ENCODE data around the gene FNDC3B.
A peak's percentile ranks its signal among the peaks of the same experiment; 100 is the strongest.
"Not testable (repeated sequence)": the region's sequence is repeated elsewhere in the genome, so short reads cannot be mapped to it uniquely, and the experiment has no call there.

FNDC3B gene

DNA sequence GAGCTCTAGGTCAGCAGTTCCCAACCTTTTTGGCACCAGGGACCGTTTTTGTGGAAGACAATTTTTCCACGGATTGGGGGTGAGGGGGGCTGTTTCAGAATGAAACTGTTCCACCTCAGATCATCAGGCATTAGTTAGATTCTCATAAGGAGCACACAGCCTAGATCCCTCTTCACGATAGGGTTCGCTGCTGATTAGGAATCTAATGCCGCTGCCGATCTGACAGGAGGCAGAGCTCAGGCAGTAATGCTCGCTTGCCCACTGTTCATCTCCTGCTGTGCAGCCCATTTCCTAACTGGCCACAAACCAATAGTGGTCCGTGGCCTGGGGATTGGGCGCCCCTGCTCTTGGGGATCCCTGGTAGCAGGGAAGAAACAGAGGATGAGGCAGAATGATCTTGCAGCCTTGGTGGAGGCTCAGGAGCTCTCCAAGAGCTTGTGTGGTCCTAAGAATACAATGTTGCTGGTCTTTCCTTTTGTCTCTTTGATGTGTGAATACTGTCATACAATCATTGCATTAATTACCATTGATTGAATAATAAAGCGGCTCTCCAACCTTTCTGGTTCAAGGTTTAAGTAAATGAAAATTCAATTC is 183.2 kb downstream of the FNDC3B start:
- DNase-seq: no peak

DNA sequence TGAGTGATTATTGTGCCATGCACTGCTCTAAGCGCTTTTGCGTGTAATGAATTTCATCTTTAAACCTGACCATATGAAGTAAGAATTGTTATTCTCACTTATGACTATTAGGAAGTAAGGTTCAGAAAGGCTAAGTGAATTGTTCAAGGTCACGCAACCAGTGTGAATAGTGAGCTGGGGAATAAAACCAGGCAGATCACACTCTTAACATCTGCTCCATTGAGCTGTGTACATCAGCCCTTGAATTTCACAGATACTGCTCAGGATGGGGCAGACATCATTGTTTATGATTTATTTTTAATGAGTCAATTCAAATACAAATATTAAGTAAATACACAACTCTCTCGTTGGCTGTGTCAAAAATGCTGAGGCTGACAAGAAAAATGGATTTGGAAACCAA is 184.5 kb downstream of the FNDC3B start:
- DNase-seq: no peak

DNA sequence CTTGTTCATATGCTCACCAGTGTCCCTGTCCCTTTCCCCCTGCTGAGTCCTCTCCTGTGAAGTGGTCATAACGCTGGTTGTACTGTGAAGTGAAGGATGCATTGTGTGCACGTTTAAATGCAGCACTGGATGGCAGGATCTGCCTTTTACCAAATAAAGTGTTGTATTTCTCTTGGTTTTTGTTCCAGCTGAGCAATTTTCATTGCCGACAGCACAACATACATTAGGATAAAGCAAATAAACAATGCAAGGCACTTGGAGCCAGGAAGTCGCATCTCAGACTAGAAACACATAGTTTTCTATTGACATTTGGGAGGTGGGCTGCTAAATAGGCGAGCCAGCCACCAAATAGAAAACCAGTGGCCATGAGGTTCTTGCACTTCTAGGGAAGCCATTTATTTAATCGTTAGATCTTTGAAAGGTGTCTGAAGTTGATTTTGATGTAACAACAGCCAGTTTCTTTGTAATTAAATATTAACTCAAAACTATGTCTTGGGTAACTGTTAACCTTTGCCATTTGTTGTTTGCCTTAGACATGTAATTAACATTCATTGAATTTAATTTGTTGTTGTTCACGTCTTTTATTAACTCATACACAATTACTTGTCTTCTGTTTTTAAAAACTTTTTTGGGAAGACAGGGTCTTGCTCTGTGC is 185.3 kb downstream of the FNDC3B start:
- peak; percentile 88 for DNase-seq

DNA sequence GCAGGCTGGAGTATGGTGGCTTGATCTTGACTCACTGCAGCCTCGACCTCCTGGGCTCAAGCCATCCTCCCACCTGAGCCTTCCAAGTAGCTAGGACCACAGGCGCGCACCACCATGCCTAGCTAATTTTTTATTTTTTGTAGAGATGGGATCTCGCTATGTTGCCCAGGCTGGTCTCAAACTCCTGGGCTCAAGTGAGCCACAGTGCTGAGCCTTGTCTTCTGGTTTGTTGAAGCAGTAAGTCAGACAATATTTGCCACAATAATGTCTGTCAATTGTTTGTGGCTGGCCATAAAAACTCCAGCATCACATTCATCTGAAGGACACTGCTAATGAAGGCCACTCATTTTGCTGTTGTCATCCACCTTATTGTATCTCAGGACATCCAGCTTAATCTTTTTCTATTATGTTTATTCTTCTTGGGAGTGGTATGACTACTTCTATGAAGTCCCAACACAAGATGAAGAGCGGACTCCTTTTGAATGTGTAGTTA is 185.9 kb downstream of the FNDC3B start:
- DNase-seq: no peak

DNA sequence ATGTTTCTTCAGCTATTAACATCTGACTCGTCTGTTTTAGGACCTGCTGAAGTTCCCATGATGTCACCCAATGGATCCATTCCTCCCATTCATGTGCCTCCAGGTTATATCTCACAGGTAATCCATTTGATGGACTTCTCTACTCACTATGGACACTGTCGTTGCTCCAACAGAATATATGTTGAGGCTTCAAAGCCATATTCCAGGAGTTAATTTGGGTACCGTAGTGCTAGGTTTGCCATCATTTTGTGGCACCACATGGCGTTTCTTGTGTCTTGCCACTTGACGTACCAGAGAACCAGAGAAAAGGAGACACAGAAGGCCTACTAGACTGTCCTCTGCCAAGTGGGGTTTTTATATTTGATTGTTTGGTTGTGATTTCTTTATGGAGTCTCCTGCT is 187.5 kb downstream of the FNDC3B start:
- no peak for DNase-seq

DNA sequence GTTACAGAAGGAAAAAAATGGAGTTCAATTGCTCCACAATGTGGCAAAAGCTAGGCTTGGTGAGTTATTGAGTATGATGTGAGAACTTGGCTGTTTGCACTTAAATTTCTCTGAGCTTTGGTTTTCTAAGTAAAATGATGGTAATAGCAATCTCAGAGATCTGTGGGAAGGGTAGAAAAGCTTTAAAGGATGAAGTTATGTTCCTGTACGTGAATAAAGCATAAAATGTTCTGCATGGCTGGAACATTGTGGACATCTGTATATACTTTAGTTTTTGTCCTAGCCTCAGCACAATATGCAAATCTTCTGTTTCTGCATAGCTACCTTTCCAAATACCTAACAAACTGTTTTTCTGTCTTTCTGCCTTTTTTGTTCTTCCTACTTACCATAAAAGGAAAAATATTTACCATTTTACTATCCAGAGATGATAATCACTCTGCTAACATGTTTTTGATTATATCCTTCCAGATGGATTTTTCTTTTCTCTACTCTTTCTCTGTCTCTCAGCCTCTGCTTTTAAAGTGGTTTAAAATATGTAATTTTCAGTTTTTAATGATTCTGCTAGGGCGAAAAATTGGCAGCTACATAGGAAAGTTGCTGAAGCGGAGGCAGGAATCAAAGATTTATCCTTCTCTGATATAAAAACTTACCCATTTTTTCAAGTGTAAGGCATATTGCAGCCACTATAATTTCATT is 188.1 kb downstream of the FNDC3B start:
- DNase-seq: no peak

DNA sequence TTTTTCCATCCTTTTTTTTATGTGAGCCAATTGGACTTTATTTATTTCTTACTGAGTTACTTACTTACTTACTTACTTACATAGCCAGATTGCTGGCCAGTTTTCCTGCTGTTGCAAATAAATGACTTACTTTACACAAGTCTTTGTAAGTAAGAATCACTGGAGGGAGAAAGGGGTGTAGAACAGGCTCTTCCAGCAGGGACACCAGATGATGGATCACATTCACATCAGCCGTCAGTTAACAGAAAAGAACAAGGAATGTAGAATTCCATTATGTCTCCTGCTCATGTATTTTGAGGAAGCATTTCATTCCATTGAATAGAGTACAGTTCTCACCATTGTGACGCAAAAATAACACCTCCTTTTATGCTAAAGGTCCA is 188.6 kb downstream of the FNDC3B start:
- no peak for DNase-seq

DNA sequence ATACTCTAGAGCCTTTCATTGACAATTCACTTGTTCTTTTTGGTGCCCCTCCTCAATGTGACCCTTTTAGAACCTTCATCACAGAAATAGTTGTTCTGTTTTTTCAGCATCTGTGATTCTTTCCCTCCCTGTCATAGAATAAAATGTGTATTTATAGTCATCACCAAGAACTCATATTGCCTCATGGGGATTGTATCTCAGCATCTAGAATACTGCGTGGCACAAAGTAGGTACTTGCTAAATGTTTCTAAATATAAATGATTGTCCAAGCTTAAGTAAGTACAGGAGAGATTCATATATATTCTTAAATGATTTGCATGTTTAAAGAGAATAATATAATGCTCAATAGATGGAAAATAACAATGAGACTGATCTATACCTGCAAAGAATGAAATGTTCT is 190.1 kb downstream of the FNDC3B start:
- no peak for DNase-seq

DNA sequence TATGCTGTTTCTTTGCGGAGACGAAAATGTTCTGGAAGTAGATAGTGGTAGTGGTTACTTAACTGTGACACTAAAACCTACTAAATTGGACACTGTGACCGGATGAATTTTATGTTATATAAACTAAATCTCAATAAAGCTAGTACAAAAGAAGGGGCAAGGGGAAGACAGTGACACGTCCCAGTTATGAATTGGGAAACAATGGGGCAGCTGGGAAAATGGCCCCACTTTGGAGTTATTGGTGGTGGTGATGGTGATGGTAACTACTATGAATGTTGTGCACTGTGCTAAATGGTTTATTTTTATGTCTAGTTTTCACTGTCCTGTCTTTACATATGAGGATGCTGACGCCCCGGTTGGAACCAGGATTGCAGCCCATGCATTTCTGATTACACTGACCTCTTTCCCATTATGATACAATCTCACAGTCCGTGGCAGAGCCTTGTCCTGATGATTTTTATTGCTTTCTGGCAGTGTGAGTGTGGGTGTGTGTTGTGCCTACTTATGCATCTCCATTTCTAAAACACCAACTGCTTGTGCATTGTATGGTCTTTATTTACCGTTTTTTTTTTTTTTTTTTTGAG is 192.0 kb downstream of the FNDC3B start:
- no peak for DNase-seq

DNA sequence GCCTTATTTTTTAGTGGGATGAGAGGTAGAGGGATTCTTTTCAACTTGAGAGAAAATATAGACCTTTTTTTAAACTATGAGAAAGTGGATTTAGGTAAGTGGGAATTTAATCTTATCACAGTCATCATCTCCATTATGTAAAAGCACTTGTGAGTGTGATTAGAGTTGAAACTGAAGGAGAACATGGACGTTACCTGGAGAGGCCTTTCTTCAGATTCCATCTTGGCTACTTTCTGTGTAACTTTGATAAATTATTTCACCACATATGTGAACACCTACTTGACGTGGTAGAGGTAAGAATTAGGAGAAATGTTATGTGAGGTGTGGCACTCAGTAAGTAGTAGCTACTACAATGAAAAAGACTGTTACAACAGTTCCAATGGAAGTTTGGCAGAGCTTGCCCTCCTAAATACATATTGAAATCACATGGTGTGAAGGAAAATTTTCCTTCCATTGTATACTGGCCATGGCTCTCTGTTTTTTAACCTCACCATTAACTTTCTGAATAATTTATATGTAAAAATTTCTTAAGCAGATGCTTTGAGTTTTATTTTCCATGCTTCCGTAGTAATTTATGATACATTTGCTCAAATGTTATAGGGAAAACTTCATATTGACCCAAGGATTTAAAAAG is 193.3 kb downstream of the FNDC3B start:
- no peak for DNase-seq

DNA sequence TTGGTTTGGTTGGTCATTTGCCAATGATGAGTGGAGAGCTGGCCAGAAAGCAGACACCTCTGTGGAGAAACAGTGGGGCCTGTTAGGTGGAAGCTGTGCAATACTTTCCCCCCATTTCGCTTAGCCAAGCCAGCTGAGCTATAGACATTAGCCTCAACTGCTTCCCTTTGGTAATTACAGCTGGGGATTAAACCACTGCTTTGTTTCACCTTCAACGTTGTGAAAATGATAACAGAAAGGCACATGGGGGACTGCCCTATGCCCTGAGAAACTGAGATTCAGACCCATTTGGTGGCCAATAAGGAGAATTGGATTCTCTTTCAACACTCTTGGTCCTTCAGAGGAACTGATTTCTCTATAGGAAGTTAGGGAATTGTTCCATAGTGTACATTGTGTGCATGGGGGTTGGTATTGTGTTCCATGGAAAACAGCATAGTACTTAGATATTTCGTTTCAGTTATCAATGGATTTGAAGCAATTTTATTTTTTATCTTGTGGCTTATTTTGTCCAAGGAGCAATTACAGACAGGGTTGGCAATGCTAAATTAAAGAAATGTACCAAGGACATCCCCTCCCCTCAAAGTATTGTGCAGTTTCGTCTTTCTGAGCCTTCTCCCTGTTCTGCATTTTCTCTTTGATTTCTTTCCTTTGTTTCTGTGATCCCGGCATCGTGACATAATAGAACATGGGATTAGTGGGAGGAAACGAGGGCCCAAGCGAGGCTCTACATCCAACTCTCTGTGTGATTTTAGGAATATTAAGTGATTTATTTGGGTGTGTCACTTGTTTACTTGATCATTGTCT is 194.3 kb downstream of the FNDC3B start:
- no peak for DNase-seq

DNA sequence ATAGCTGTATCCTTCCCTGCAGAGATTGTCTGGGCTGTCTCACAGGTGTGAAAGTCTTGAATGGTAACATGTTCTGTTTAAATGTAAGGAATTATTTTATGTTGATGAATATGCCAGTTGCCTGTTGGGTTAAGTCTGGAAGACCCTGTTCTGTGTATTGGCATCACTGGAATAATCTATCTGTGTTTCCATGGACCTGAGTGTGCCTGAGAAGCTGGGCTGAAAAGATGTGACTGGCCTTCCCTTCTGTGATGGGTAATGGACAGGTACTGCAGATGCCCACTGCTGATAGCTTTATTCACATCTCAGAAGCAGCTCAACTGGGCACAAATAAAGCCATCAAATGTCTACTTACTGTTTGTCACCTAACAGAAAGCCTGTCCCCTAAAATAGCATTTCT is 196.3 kb downstream of the FNDC3B start:
- DNase-seq: no peak

DNA sequence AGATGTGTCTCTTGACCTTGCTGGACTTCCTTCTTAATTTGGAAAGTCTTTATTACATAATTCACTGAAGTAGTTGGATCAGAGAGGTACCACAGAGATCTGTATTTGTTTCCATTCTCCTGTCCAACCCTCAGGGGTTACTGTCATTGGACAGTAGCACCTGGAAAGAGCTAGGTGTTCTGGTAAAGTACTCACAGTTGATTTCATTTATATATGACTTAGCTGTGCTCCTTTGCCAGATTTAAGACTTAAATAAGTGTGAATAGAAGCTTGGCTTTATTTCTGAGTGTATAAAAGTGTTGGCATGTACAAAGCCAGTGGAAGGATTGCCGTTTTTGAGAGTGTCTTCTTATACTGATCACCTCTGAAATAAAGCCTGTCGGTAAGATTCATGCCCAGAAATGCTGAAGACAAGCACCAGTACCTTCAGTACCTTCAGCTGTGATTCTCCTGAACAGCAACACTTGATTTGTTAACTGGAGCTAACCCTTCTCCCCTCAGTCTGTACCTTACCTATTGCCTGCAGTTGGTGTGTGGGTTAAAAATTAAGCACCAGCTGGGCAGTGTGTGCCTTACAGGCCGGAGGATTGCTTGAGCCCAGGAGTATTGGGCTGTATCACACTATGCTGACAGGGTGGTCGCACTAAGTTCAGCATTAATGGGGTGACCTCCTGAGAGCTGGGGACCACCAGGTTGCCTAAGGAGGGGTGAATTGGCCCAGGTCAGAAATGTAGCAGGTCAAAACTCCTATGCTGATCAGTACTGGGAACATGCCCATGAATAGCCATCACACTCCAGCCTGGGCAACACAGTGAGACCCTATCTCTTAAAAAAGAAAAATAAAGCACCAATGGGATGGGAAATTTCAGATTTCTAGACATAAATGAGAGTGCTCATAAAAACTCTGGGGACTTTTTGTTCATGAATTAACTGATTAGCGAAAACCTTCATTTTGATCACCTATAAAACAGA is 197.7 kb downstream of the FNDC3B start:
- DNase-seq: no peak

DNA sequence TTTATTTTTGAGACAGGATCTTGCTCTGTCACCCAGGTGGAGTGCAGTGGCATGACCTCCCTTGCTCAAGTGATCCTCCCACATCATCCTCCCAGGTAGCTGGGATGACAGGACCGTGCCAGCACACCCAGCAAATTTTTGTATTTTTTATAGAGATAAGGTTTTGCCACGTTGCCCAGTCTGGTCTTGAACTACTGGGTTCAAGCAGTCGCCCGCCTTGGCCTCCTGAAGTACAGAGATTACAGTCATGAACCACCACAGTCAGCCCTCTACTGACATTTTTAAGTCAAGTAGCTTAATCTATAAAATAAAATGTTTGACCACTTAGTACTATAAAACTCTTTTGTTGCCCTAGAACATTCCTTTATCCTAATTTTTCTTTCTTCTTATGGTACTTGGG is 198.8 kb downstream of the FNDC3B start:
- no peak for DNase-seq

DNA sequence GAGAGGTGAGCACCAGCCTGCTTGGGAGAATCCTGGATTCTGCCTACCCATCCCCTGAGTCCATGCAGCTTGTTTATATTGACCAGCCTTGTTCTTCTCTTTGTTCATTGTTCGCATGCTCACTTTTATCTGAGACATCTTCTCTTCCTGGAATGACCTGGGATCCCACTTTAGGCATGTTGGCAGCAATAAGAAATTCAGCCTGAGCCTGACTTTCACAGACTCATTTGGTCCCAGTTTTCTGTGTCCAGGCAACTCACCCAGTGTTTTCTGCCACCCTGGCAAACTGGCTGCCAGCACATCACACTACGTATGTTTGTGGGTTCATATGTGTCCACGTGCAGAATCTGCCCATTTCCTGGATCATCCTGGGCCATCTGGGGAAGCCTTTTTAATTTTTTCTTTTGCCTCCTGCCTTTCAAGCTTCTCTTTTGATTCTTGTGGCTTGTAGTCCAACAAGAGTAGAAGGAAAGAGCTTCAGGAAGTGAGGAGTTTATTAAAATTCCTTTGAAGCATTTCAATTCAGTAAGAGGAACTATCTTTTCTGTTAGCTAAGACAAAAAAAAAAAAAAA is 199.9 kb downstream of the FNDC3B start:
- DNase-seq: no peak

DNA sequence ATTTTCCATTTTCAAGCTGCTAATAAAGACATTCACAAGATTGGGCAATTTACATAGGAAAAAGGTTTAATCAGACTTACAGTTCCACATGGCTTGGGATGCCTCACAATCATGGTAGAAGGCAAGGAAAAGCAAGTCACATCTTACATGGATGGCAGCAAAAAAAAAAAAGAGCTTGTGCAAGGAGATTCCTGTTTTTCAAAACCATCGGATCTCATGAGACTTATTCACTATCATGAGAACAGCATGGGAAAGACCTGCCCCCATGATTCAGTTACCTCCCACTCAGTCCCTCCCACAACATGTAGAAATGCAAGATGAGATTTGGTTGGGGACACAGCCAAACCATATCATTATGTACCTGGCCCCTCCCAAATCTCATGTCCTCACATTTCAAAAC is 202.0 kb downstream of the FNDC3B start:
- DNase-seq: no peak

DNA sequence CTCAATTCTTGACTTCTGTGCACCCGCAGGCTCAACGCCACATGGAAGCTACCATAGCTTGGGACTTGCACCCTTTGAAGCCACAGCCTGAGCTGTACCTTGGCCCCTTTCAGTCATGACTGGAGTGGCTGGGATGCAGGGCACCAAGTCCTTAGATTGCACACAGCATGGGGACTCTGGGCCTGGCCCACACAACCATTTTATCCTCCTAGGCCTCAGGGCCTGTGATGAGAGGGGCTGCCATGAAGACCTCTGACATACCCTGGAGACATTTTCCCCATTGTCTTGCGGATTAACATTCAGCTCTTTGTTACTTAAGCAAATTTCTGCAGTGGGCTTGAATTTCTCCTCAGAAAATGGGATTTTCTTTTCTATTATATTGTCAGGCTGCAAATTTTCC is 203.1 kb downstream of the FNDC3B start:
- not testable (repeated sequence) for DNase-seq

DNA sequence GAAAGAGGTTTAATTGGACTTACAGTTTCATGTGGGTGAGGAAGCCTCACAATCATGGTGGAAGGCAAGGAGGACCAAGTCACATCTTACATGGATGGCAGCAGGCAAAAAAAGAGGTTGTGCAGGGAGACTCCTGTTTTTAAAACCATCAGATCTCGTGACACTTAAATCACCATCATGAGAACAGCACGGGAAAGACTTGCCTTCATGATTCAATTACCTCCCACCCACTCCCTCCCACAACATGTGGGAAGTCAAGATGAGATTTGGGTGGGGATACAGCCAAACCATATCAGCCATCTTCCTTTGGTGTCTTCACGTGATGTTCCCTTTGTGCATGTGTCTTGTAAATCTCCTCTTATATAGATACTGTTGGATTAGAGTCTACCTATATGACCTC is 204.0 kb downstream of the FNDC3B start:
- DNase-seq: not testable (repeated sequence)

DNA sequence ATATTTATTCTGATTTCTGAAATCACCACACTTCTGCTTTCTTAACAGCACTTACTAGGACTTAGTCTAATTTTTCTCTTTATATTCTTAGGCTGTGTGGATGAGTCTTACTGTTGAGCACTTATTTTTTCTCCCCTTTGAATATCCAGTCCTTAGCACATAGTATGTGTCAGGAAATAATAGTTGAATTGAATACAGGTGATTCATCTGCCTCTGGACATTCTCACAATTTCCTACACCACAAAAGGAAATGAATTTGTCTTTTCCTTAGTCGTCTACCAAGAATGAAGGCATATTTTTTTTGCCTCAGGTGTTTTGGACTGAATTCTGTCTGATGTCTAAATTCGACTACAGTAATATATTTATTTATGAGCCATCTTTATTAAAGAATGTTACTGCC is 204.6 kb downstream of the FNDC3B start:
- no peak for DNase-seq

DNA sequence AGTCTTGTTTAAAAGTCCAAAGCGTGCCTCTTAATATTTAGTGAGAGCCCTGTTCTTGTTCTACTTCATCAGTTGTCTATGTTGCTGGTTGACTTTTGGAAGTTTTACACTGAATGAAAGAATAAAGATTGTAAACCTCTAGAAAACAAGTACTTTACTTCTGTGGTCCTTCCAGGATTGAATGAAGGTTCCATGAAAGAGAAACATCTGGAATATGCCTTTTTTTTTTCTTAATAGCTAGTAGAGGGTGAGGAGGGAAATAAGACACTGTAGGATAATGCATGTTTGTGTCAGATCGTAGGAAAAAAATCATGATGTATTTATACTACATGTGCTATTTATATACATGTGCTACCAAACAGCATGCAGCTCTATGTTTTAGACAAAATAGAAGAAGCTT is 205.9 kb downstream of the FNDC3B start:
- DNase-seq: no peak

Data from DMS79 treated with DMSO at 0.1 percent for 48 hours (cell line).